NB4 (cell line): ENCODE data around the gene ECM1.

Experiments
- MAX ChIP-seq: IDR thresholded peaks from 2 replicates; pipeline ENCODE4 v1.6.1; 2011; ENCODE audit warnings: low read depth, low read length
- MYC ChIP-seq: IDR thresholded peaks from 2 replicates; pipeline ENCODE4 v1.6.1; 2011; ENCODE audit warnings: low read depth, low read length
- POLR2A ChIP-seq: IDR thresholded peaks from 2 replicates; pipeline ENCODE4 v1.6.1; 2011; ENCODE audit warnings: mild to moderate bottlenecking; ENCODE audit not compliant: insufficient read length; ENCODE audit errors: extremely low read depth
- TF ChIP-seq, protein P1 (sequence below): IDR thresholded peaks from one replicate; pipeline ENCODE4 v1.5.1; 2012; ENCODE audit warnings: low read depth, low read length

DNA sequence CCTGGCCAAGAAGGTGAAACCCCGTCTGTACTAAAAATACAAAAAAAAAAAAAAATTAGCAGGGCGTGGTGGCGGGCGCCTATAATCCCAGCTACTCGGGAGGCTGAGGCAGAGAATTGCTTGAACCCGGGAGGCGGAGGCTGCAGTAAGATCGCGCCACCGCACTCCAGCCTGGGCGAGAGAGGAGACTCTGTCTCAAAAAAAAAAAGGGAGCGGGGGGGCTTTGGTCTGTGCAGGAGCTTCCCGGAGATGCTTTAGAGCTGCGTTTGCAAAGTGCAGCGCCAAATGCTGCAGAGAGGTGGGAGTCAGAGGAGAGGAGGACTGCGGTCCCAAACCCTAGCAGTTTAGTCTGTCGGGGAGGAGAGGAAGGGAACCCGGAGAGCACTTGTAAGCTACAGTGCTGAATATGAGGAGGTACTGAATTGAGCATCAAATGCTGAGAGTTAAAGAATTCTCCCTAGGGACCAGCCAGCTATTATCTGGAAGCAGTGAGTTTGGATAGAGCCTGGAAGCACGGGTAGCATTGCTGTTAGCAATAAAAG is 8.2 kb downstream of the ECM1 start:
- TF ChIP-seq, protein P1, sequence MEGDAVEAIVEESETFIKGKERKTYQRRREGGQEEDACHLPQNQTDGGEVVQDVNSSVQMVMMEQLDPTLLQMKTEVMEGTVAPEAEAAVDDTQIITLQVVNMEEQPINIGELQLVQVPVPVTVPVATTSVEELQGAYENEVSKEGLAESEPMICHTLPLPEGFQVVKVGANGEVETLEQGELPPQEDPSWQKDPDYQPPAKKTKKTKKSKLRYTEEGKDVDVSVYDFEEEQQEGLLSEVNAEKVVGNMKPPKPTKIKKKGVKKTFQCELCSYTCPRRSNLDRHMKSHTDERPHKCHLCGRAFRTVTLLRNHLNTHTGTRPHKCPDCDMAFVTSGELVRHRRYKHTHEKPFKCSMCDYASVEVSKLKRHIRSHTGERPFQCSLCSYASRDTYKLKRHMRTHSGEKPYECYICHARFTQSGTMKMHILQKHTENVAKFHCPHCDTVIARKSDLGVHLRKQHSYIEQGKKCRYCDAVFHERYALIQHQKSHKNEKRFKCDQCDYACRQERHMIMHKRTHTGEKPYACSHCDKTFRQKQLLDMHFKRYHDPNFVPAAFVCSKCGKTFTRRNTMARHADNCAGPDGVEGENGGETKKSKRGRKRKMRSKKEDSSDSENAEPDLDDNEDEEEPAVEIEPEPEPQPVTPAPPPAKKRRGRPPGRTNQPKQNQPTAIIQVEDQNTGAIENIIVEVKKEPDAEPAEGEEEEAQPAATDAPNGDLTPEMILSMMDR: no peak
- TF ChIP-seq POLR2A (no peak), MAX (no peak), MYC (no peak)
